HEK293 (cell line): ENCODE measurements around the gene GPR4.

Experiments
- CTCF ChIA-PET: fragments of 350-600 bp; formaldehyde crosslinking; extraction: SDS; loops from one replicate; lab custom pipeline; 2021; ENCODE audit warnings: antibody characterized with exemption; lab: Yijun Ruan, JAX
- POLR2A ChIA-PET: fragments of 300-600 bp; formaldehyde crosslinking; extraction: SDS; loops from one replicate; lab custom pipeline; 2020; ENCODE audit warnings: antibody characterized with exemption, inconsistent platforms; lab: Yijun Ruan, JAX
- H3K27ac ChIP-seq: fragments of 200-500 bp; sonication (Bioruptor generic); 2 replicates; pipeline ENCODE4 v1.5.1; 2014; ENCODE audit warnings: low read depth, low read length, control low read depth, inconsistent platforms; ENCODE audit errors: extremely low read depth
- H3K36me3 ChIP-seq, 2 experiments: fragments of 200-500 bp in 1 of 2; sonication (Bioruptor generic) in 1 of 2; 1 replicate in 1 of 2; 2 replicates in 1 of 2; pipeline ENCODE4 v1.5.1; 2014 to 2017; ENCODE audit warnings: inconsistent platforms in 2 of 2, low read length in 2 of 2; ENCODE audit not compliant: control insufficient read depth in 2 of 2, insufficient read depth in 1 of 2
- H3K4me1 ChIP-seq: fragments of 200-500 bp; sonication (Bioruptor generic); 2 replicates; pipeline ENCODE4 v1.5.1; 2014; ENCODE audit warnings: mild to moderate bottlenecking, low read length, inconsistent platforms; ENCODE audit not compliant: control insufficient read depth, insufficient read depth
- H3K4me3 ChIP-seq: 2 replicates; pipeline ENCODE4 v1.5.1; 2011; ENCODE audit warnings: low read depth, mild to moderate bottlenecking, control low read depth, low read length, moderate library complexity
- H3K9me3 ChIP-seq: fragments of 200-500 bp; sonication (Bioruptor generic); 2 replicates; pipeline ENCODE4 v1.5.1; 2014; ENCODE audit warnings: low read depth, low read length, inconsistent platforms; ENCODE audit not compliant: control insufficient read depth, insufficient read depth
- EGR2 ChIP-seq: fragments of 450-650 bp; formaldehyde crosslinking; IDR thresholded peaks from 2 replicates; pipeline ENCODE4 v1.5.1; 2016; ENCODE audit warnings: low read depth, missing biosample characterization, missing genetic modification characterization
- INSM2 ChIP-seq: fragments of 450-650 bp; formaldehyde crosslinking; IDR thresholded peaks from 2 replicates; pipeline ENCODE4 v1.5.1; 2016; ENCODE audit warnings: missing biosample characterization, missing genetic modification characterization
- KLF17 ChIP-seq: fragments of 450-650 bp; formaldehyde crosslinking; IDR thresholded peaks from 2 replicates; pipeline ENCODE4 v1.5.1; 2016; ENCODE audit warnings: missing biosample characterization, missing genetic modification characterization
- KLF7 ChIP-seq: fragments of 450-650 bp; formaldehyde crosslinking; IDR thresholded peaks from 2 replicates; pipeline ENCODE4 v1.5.1; 2016; ENCODE audit warnings: missing biosample characterization, missing genetic modification characterization, borderline replicate concordance
- MYNN ChIP-seq: fragments of 450-650 bp; formaldehyde crosslinking; IDR thresholded peaks from 2 replicates; pipeline ENCODE4 v1.5.1; 2016; ENCODE audit warnings: missing biosample characterization, missing genetic modification characterization, borderline replicate concordance
- MZF1 ChIP-seq: fragments of 450-650 bp; formaldehyde crosslinking; IDR thresholded peaks from 2 replicates; pipeline ENCODE4 v1.5.1; 2017; ENCODE audit warnings: missing biosample characterization, missing genetic modification characterization, borderline replicate concordance
- REPIN1 ChIP-seq: fragments of 450-650 bp; formaldehyde crosslinking; IDR thresholded peaks from 2 replicates; pipeline ENCODE4 v1.5.1; 2017; ENCODE audit warnings: missing biosample characterization, missing genetic modification characterization, low read depth
- SP2 ChIP-seq: fragments of 450-650 bp; formaldehyde crosslinking; IDR thresholded peaks from 2 replicates; pipeline ENCODE4 v1.5.1; 2016; ENCODE audit warnings: missing biosample characterization, missing genetic modification characterization
- ZBTB17 ChIP-seq: fragments of 450-650 bp; formaldehyde crosslinking; IDR thresholded peaks from 2 replicates; pipeline ENCODE4 v1.5.1; 2016; ENCODE audit warnings: missing biosample characterization, missing genetic modification characterization
- ZBTB49 ChIP-seq: fragments of 450-650 bp; formaldehyde crosslinking; IDR thresholded peaks from 2 replicates; pipeline ENCODE4 v1.5.1; 2016; ENCODE audit warnings: missing biosample characterization, missing genetic modification characterization, low read depth
- ZFHX2 ChIP-seq: fragments of 450-650 bp; formaldehyde crosslinking; conservative IDR thresholded peaks from 2 replicates; pipeline ENCODE4 v1.5.1; 2016; ENCODE audit warnings: missing biosample characterization, missing genetic modification characterization
- ZFP3 ChIP-seq: fragments of 450-650 bp; formaldehyde crosslinking; IDR thresholded peaks from 2 replicates; pipeline ENCODE4 v1.5.1; 2016; ENCODE audit warnings: low read depth, missing biosample characterization, missing genetic modification characterization
- ZFP37 ChIP-seq: fragments of 450-650 bp; formaldehyde crosslinking; IDR thresholded peaks from 2 replicates; pipeline ENCODE4 v1.5.1; 2016; ENCODE audit warnings: missing biosample characterization, missing genetic modification characterization
- ZNF16 ChIP-seq: fragments of 450-650 bp; formaldehyde crosslinking; IDR thresholded peaks from 2 replicates; pipeline ENCODE4 v1.5.1; 2016; ENCODE audit warnings: low read depth, missing biosample characterization, missing genetic modification characterization
- ZNF202 ChIP-seq: fragments of 450-650 bp; formaldehyde crosslinking; IDR thresholded peaks from 2 replicates; pipeline ENCODE4 v1.5.1; 2016; ENCODE audit warnings: missing biosample characterization, missing genetic modification characterization, borderline replicate concordance
- ZNF24 ChIP-seq: fragments of 450-650 bp; formaldehyde crosslinking; IDR thresholded peaks from 2 replicates; pipeline ENCODE4 v1.5.1; 2016; ENCODE audit warnings: missing biosample characterization, missing genetic modification characterization
- ZNF354C ChIP-seq: fragments of 450-650 bp; formaldehyde crosslinking; IDR thresholded peaks from 2 replicates; pipeline ENCODE4 v1.5.1; 2016; ENCODE audit warnings: missing biosample characterization, missing genetic modification characterization, low read depth, borderline replicate concordance
- ZNF366 ChIP-seq: fragments of 450-650 bp; formaldehyde crosslinking; conservative IDR thresholded peaks from 2 replicates; pipeline ENCODE4 v1.5.1; 2016; ENCODE audit warnings: missing biosample characterization, missing genetic modification characterization
- ZNF488 ChIP-seq: fragments of 450-650 bp; formaldehyde crosslinking; IDR thresholded peaks from 2 replicates; pipeline ENCODE4 v1.5.1; 2016; ENCODE audit warnings: missing biosample characterization, missing genetic modification characterization
- ZNF530 ChIP-seq: fragments of 450-650 bp; formaldehyde crosslinking; IDR thresholded peaks from 2 replicates; pipeline ENCODE4 v1.5.1; 2016; ENCODE audit warnings: low read depth, missing biosample characterization, missing genetic modification characterization
- ZNF585B ChIP-seq: fragments of 450-650 bp; formaldehyde crosslinking; IDR thresholded peaks from 2 replicates; pipeline ENCODE4 v1.5.1; 2016; ENCODE audit warnings: missing biosample characterization, missing genetic modification characterization
- ZNF596 ChIP-seq: fragments of 450-650 bp; IDR thresholded peaks from 2 replicates; pipeline ENCODE4 v1.5.0; 2018; ENCODE audit warnings: missing biosample characterization, mild to moderate bottlenecking, missing genetic modification characterization, moderate library complexity
- ZNF629 ChIP-seq: fragments of 450-650 bp; formaldehyde crosslinking; IDR thresholded peaks from 2 replicates; pipeline ENCODE4 v1.5.1; 2017; ENCODE audit warnings: missing biosample characterization, missing genetic modification characterization
- ZNF707 ChIP-seq: fragments of 450-650 bp; formaldehyde crosslinking; IDR thresholded peaks from 2 replicates; pipeline ENCODE4 v1.5.1; 2016; ENCODE audit warnings: missing biosample characterization, missing genetic modification characterization
- ZNF843 ChIP-seq: fragments of 450-650 bp; formaldehyde crosslinking; IDR thresholded peaks from 2 replicates; pipeline ENCODE4 v1.5.1; 2016; ENCODE audit warnings: missing biosample characterization, missing genetic modification characterization

Gene GPR4

GRCh38 chr19:45623984-45624383 is 22.0 kb upstream of the GPR4 start:
- Histone ChIP-seq H3K36me3 (peaks cover 38 to 61% of the 10 kb centered on the region in 2 experiments; a peak in 2 of 3 replicates), H3K9me3 (no peaks in the 10 kb centered on the region), H3K4me1 (no peaks in the 10 kb centered on the region)
- POLR2A ChIA-PET = no interaction called here
- CTCF ChIA-PET = interaction anchor here (1.2 kb wide), 1 partner anchor 17 kb away, joined by 4 read pairs; no protein-coding TSS in a partner anchor
- TF ChIP-seq ZNF202 (tag by site-specific recombination) = no peak
- no peak for TF ChIP-seq MYNN (tag by site-specific recombination)
- no peak for TF ChIP-seq ZNF596 (tag by site-specific recombination)
- peak; percentile 86 for TF ChIP-seq ZNF24 (tag by site-specific recombination)
- TF ChIP-seq ZNF530 (tag by site-specific recombination) = no peak
- no peak for TF ChIP-seq KLF7
- no peak for TF ChIP-seq ZNF629
- no peak for TF ChIP-seq ZFP3 (tag by site-specific recombination)
- no peak for TF ChIP-seq ZNF585B (tag by site-specific recombination)
- TF ChIP-seq, all 188 proteins: peak for 1
- Histone ChIP-seq H3K4me3 (no peak overlapping the region), H3K27ac (no peak overlapping the region)

- POLR2A ChIA-PET = no interaction called here
Measured at GRCh38 chr19:45621976-45622503, 20.0 kb upstream of the GPR4 start.

GRCh38 chr19:45621389-45621788 is 19.4 kb upstream of the GPR4 start:
- POLR2A ChIA-PET = no interaction called here
- CTCF ChIA-PET = no interaction called here
- TF ChIP-seq ZNF707 (tag by site-specific recombination) = no peak
- TF ChIP-seq ZNF16 (tag by site-specific recombination) = no peak
- no peak for TF ChIP-seq ZNF354C (tag by site-specific recombination)
- TF ChIP-seq ZNF488 (tag by site-specific recombination) = no peak
- no peak for TF ChIP-seq ZFP37 (tag by site-specific recombination)
- no peak for TF ChIP-seq ZNF843 (tag by site-specific recombination)
- no peak for TF ChIP-seq MZF1 (tag by site-specific recombination)
- TF ChIP-seq KLF17 (tag by site-specific recombination) = no peak
- TF ChIP-seq REPIN1 (tag by site-specific recombination) = no peak

More at GRCh38 chr19:45621976-45622503, 20.0 kb upstream of the GPR4 start:
- Histone ChIP-seq H3K9me3 (no peaks in the 10 kb centered on the region), H3K4me3 (no peak overlapping the region), H3K4me1 (no peaks in the 10 kb centered on the region), H3K36me3 (peaks cover 32 to 57% of the 10 kb centered on the region in 2 experiments; a peak in 2 of 3 replicates), H3K27ac (no peak overlapping the region)
- no peak for TF ChIP-seq SP2
- peak; percentile 82 for TF ChIP-seq ZFHX2
- peak; percentile 99 for TF ChIP-seq EGR2 (tag by site-specific recombination)
- TF ChIP-seq INSM2 (tag by site-specific recombination) = no peak
- TF ChIP-seq ZNF354C (tag by site-specific recombination) = no peak
- no peak for TF ChIP-seq ZNF530 (tag by site-specific recombination)
- peak; percentile 84 for TF ChIP-seq ZNF366 (tag by site-specific recombination)
- no peak for TF ChIP-seq ZBTB49 (tag by site-specific recombination)
- TF ChIP-seq ZBTB17 (tag by site-specific recombination) = peak; percentile 78
- CTCF ChIA-PET = no interaction called here

More at GRCh38 chr19:45621389-45621788, 19.4 kb upstream of the GPR4 start:
- Histone ChIP-seq H3K27ac (no peak overlapping the region), H3K4me1 (no peaks in the 10 kb centered on the region), H3K36me3 (peaks cover 32 to 58% of the 10 kb centered on the region in 2 experiments; a peak in 2 of 3 replicates), H3K4me3 (no peak overlapping the region), H3K9me3 (no peaks in the 10 kb centered on the region)
